Measurements from ENCODE around the gene SLC13A1.

Gene SLC13A1

GRCh38 chr7:123120286-123120685 lies 79.5 kb downstream of the SLC13A1 start:
- no peak for TF ChIP-seq CTCF (IDR thresholded peaks at IDR 0.05; ENCODE audit: insufficient read depth, missing control alignments)
- FAIRE-seq (no peak), DNase-seq (ENCODE audit: insufficient read length, low spot score) (no peak)

DNA sequence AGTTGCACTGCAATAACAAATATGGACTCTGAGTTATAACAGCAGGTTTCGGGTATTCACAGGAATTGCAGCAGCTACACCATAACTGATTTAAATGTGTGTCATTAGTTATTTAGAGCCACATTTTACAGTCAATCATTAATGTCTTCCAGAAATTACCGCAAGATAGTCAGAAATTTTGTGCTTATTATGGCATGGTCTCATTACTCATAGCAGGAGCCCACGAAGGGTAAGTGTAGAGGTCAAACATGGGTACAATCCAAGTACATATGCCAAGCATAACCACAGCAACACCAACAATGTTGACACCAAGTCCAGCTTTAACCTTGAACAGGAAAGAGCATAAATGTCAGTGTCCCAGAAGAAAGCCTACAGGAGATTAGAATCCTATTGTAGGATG lies 84.4 kb downstream of the SLC13A1 start:
- DNase-seq (ENCODE audit: insufficient read length, low spot score) (no peak), FAIRE-seq (no peak)
- no peak for TF ChIP-seq CTCF (IDR thresholded peaks at IDR 0.05; ENCODE audit: insufficient read depth, missing control alignments)

DNA sequence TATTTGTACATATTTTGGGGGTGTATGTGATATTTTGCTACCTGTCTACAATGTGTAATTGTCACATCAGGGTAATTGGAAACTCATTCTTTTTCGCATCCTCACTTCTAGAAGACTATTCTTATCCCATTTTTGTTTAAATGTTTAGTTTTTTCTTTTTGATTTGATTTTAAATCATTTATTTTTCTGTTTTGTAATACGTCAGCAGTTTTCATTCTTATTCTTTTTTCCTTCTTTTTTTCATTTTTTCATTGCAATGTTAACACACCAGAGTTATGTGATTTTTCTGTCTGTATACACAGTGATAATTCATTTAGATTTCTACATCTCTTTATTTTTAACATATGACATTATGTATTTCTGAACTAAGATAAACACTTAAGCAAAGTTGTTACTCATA lies 85.5 kb downstream of the SLC13A1 start:
- TF ChIP-seq CTCF (IDR thresholded peaks at IDR 0.05; ENCODE audit: insufficient read depth, missing control alignments), result no peak
- no peak for FAIRE-seq
- DNase-seq (ENCODE audit: insufficient read length, low spot score), result no peak

DNA sequence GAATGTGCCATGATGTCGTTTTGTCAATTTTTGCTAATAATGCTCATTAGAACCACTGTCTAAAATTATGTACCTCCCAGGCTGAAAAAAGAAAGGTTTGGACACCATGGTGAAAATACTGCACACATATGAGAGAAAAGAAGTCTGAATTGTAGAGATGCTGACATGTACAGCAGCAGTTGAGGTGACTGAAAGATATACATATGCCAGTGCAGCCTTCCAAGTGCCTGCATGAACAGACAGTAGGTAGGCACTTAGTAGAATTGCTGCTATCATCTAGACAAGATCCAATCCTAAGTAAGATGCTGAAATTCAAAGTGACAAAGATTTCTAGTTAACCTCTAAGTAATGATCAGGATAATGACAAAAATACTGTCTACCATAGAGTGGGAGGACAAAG lies 86.9 kb downstream of the SLC13A1 start:
- DNase-seq (ENCODE audit: insufficient read length, low spot score) (no peak), FAIRE-seq (no peak)
- no peak for TF ChIP-seq CTCF (IDR thresholded peaks at IDR 0.05; ENCODE audit: insufficient read depth, missing control alignments)

- FAIRE-seq (no peak), DNase-seq (ENCODE audit: insufficient read length, low spot score) (no peak)
- no peak for TF ChIP-seq CTCF (IDR thresholded peaks at IDR 0.05; ENCODE audit: insufficient read depth, missing control alignments)
These were observed 100.1 kb downstream of the SLC13A1 start for GRCh38 chr7:123099712-123100111.

DNA sequence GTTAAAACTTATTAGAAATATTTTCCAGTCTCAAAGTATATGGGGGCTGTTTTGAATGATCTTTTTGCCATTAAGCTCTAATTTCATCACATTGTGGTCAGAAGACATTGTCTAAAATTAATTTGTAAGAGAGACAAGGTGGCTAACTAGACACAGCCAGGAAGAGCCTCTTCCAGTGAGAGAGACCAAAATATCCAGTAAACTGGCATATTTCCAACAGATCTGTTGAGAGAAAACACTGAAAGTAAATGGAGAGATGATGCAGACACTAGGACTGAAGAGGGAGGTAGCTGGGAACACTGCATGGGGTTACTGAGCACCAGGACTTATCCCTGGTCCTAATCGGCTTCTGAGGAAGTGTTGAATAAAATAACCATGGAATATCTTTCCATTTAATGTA lies 102.8 kb downstream of the SLC13A1 start:
- DNase-seq (ENCODE audit: insufficient read length, low spot score), result no peak
- TF ChIP-seq CTCF (IDR thresholded peaks at IDR 0.05; ENCODE audit: insufficient read depth, missing control alignments), result no peak
- FAIRE-seq, result no peak

DNA sequence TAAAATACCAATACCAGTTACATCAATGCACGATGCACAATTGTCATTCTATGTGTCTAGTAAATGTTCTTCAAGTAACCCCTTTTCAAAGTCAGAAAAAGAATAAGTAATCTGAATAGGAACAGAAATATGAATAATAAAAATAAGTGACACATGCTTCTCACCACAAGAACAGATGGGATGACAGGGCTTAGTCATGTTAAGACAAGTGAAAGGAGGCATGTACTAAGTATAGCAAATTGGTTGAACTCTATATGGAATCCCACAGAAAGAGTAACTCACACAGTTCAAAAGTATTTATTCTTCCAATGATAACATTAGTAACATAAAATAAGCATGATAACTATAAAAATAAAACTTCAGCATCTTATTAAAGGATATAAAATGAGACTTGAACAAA lies 103.3 kb downstream of the SLC13A1 start:
- DNase-seq (ENCODE audit: insufficient read length, low spot score) (no peak), FAIRE-seq (no peak)
- no peak for TF ChIP-seq CTCF (IDR thresholded peaks at IDR 0.05; ENCODE audit: insufficient read depth, missing control alignments)

Data from D721Med (cell line).